ENCODE results near the gene YJU2. TPM values are rescaled to one million over a fixed set of nuclear protein-coding genes. Genes with fewer than 3 reads are reported as not detected.

The YJU2 gene
- total RNA-seq: 21.0 and 21.7 TPM in 2 replicates
- long read RNA-seq, transcript YJU2-201 (8 exons, 1,434 nt): major isoform, 16 of 18 reads
- long read RNA-seq, partial matches to known transcripts: 0 of 18 reads
- long read RNA-seq, other reads (novel, unspliced or antisense): 2 of 18 reads

- H3K4me1 Mint-ChIP-seq (ENCODE audit: unreplicated experiment): peaks cover 9% of the 10 kb centered on the region
- DNase-seq (ENCODE audit: extremely low spot score, unreplicated experiment): peak; percentile 99
- H3K36me3 Mint-ChIP-seq (ENCODE audit: unreplicated experiment): peaks cover 23% of the 10 kb centered on the region
- TF ChIP-seq, protein P1, sequence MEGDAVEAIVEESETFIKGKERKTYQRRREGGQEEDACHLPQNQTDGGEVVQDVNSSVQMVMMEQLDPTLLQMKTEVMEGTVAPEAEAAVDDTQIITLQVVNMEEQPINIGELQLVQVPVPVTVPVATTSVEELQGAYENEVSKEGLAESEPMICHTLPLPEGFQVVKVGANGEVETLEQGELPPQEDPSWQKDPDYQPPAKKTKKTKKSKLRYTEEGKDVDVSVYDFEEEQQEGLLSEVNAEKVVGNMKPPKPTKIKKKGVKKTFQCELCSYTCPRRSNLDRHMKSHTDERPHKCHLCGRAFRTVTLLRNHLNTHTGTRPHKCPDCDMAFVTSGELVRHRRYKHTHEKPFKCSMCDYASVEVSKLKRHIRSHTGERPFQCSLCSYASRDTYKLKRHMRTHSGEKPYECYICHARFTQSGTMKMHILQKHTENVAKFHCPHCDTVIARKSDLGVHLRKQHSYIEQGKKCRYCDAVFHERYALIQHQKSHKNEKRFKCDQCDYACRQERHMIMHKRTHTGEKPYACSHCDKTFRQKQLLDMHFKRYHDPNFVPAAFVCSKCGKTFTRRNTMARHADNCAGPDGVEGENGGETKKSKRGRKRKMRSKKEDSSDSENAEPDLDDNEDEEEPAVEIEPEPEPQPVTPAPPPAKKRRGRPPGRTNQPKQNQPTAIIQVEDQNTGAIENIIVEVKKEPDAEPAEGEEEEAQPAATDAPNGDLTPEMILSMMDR (IDR thresholded peaks at IDR 0.05): peak; percentile 67
- H3K9me3 Mint-ChIP-seq (ENCODE audit: unreplicated experiment): peaks cover 2% of the 10 kb centered on the region
- peak within 1 kb of the TSS; percentile 94 for H3K4me3 Mint-ChIP-seq (ENCODE audit: unreplicated experiment)
- H3K27ac Mint-ChIP-seq (ENCODE audit: unreplicated experiment): peak within 1 kb of the TSS; percentile 99
- H3K27me3 Mint-ChIP-seq (ENCODE audit: unreplicated experiment): no peaks in the 10 kb centered on the region
These were observed at the start of gene YJU2 for GRCh38 chr19:4246767-4247593. YJU2 (plus strand) TSS chr19:4247080; CDS start chr19:4247147, 67 bp downstream.

GRCh38 chr19:4197228-4197624, 49.7 kb upstream of the YJU2 start:
- no peak for DNase-seq (ENCODE audit: extremely low spot score, unreplicated experiment)
- H3K4me3 Mint-ChIP-seq (ENCODE audit: unreplicated experiment): no peak overlapping the region
- TF ChIP-seq, protein P1 (IDR thresholded peaks at IDR 0.05): no peak

DNA sequence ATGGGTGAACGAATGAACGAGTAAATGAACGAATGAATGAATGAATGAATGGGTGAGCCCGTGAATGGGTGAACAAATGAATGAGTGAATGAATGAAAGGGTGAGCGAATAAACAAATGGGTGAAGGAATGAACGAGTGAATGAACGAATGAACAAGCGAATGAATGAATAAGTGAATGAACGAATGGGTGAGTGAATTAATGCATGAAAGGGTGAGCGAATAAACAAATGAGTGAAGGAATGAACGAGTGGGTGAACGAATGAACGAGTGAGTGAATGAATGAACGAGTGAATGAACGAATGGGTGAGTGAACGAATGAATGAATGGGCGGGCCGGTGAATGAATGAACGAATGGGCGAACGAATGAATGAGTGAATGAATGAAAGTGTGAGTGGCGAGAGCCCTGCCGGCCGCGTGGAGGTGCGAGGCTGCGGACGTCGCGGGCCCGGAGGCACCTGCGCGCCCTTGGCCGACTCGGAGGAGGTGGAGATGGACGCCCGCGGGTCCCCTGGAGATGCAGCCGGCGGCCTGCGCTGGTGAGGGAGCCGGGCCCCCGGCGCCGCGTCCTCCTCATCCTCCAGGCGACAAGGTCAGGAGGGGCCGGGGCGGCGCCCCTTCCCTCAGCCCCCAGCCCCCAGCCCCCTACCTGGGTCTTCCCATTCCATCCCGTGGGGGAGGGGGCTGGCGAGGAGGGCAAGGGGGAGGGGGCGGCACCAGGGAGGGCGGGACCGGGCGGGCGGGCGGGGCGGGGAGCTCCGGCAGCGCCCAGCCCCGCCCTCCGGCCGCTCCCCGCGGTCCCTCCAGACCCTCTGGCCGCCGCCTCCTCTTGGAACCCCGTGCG, 49.0 kb upstream of the YJU2 start:
- Mint-ChIP-seq H3K36me3 (ENCODE audit: unreplicated experiment) (peaks cover 5% of the 10 kb centered on the region), H3K4me3 (ENCODE audit: unreplicated experiment) (peak overlapping the region; percentile 47), H3K27ac (ENCODE audit: unreplicated experiment) (no peak overlapping the region), H3K27me3 (ENCODE audit: unreplicated experiment) (peaks cover 71% of the 10 kb centered on the region), H3K4me1 (ENCODE audit: unreplicated experiment) (peaks cover 12% of the 10 kb centered on the region), H3K9me3 (ENCODE audit: unreplicated experiment) (no peaks in the 10 kb centered on the region)
- DNase-seq (ENCODE audit: extremely low spot score, unreplicated experiment): no peak
- TF ChIP-seq, protein P1 (IDR thresholded peaks at IDR 0.05): no peak

More at GRCh38 chr19:4197228-4197624, 49.7 kb upstream of the YJU2 start:
- Mint-ChIP-seq H3K27ac (ENCODE audit: unreplicated experiment) (no peak overlapping the region), H3K27me3 (ENCODE audit: unreplicated experiment) (peaks cover 71% of the 10 kb centered on the region), H3K36me3 (ENCODE audit: unreplicated experiment) (peaks cover 5% of the 10 kb centered on the region), H3K4me1 (ENCODE audit: unreplicated experiment) (peaks cover 12% of the 10 kb centered on the region), H3K9me3 (ENCODE audit: unreplicated experiment) (no peaks in the 10 kb centered on the region)

- no peak overlapping the region for H3K4me3 Mint-ChIP-seq (ENCODE audit: unreplicated experiment)
- TF ChIP-seq, protein P1 (IDR thresholded peaks at IDR 0.05): no peak
- H3K27ac Mint-ChIP-seq (ENCODE audit: unreplicated experiment): no peak overlapping the region
- peaks cover 12% of the 10 kb centered on the region for H3K4me1 Mint-ChIP-seq (ENCODE audit: unreplicated experiment)
- DNase-seq (ENCODE audit: extremely low spot score, unreplicated experiment): no peak
- peaks cover 66% of the 10 kb centered on the region for H3K27me3 Mint-ChIP-seq (ENCODE audit: unreplicated experiment)
- H3K36me3 Mint-ChIP-seq (ENCODE audit: unreplicated experiment): peaks cover 5% of the 10 kb centered on the region
- no peaks in the 10 kb centered on the region for H3K9me3 Mint-ChIP-seq (ENCODE audit: unreplicated experiment)
These were observed 48.3 kb upstream of the YJU2 start for GRCh38 chr19:4198467-4199126.
